HUES6 (cell line): Measurements from ENCODE around the gene CEP83.
"Not testable (repeated sequence)": the region's sequence is repeated elsewhere in the genome, so short reads cannot be mapped to it uniquely, and the experiment has no call there.

ENCODE experiments used
- H3K27ac ChIP-seq: 2 replicates; pipeline ENCODE4 v1.7.0; 2013; ENCODE audit warnings: low read depth, mild to moderate bottlenecking, low read length, inconsistent platforms
- H3K27me3 ChIP-seq: 2 replicates; pipeline ENCODE4 v1.6.1; 2013; ENCODE audit warnings: low read length; ENCODE audit not compliant: control insufficient read depth, insufficient read depth
- H3K36me3 ChIP-seq: 2 replicates; pipeline ENCODE4 v1.6.1; 2013; ENCODE audit warnings: low read length; ENCODE audit not compliant: control insufficient read depth, insufficient read depth
- H3K4me1 ChIP-seq: 2 replicates; pipeline ENCODE4 v1.6.1; 2013; ENCODE audit warnings: low read length; ENCODE audit not compliant: control insufficient read depth, insufficient read depth
- H3K4me3 ChIP-seq: 2 replicates; pipeline ENCODE4 v1.5.1; 2013; ENCODE audit warnings: low read depth, low read length
- H3K9ac ChIP-seq: one replicate; pipeline ENCODE4 v1.6.1; 2013; ENCODE audit warnings: mild to moderate bottlenecking, low read length
- H3K9me3 ChIP-seq: 2 replicates; pipeline ENCODE4 v1.6.1; 2013; ENCODE audit warnings: low read depth, low read length; ENCODE audit not compliant: control insufficient read depth, insufficient read depth

CEP83 gene

DNA sequence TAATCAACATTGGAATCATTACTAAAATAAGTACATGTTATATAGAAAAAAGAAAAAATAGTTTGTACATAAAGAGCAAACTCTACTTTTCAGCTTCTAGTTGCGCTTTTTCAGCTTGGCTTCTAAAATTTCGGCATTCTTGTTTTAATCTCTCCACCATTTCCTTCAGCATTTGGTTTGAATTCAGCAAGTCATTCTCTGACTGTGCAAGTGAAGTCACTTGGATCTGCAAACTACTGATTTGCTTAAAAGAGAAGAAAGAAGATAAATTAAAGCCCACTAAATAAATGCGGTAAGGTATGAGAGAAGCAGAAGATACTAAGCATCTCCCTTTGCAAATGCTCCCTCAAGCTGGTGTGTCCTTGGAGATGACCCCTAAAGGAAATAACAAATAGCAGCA, 126.3 kb downstream of the CEP83 start:
- H3K27me3 ChIP-seq: no peaks in the 10 kb centered on the region
- H3K9ac ChIP-seq: no peak overlapping the region
- 0 out of 2 replicates have a peak, but pooled peaks cover 4% of the 10 kb centered on the region for H3K4me1 ChIP-seq
- no peak overlapping the region for H3K27ac ChIP-seq
- no peaks in the 10 kb centered on the region for H3K9me3 ChIP-seq
- no peak overlapping the region for H3K4me3 ChIP-seq
- H3K36me3 ChIP-seq: peaks cover 14% of the 10 kb centered on the region; the same call in 1 of the 2 replicates

- H3K9ac ChIP-seq: no peak overlapping the region
- peaks cover 27% of the 10 kb centered on the region; the same call in 1 of the 2 replicates for H3K36me3 ChIP-seq
- H3K4me3 ChIP-seq: no peak overlapping the region
- H3K9me3 ChIP-seq: no peaks in the 10 kb centered on the region
- H3K27me3 ChIP-seq: no peaks in the 10 kb centered on the region
- no peak overlapping the region for H3K27ac ChIP-seq
- 0 out of 2 replicates have a peak, but pooled peaks cover 4% of the 10 kb centered on the region for H3K4me1 ChIP-seq
These were observed 130.3 kb downstream of the CEP83 start for GRCh38 chr12:94329366-94329765.

- Histone ChIP-seq H3K27me3 (no peaks in the 10 kb centered on the region), H3K27ac (no peak overlapping the region), H3K4me3 (no peak overlapping the region), H3K36me3 (peaks cover 39% of the 10 kb centered on the region), H3K9ac (no peak overlapping the region), H3K4me1 (no peaks in the 10 kb centered on the region), H3K9me3 (peaks cover 2% of the 10 kb centered on the region; the same call in 1 of the 2 replicates)
These were observed 131.9 kb downstream of the CEP83 start for GRCh38 chr12:94327809-94328208.

GRCh38 chr12:94326727-94327126, 132.9 kb downstream of the CEP83 start:
- Histone ChIP-seq H3K36me3 (peaks cover 48% of the 10 kb centered on the region), H3K4me3 (no peak overlapping the region), H3K27ac (no peak overlapping the region), H3K9me3 (peaks cover 12% of the 10 kb centered on the region; the same call in 1 of the 2 replicates), H3K9ac (no peak overlapping the region), H3K4me1 (no peaks in the 10 kb centered on the region), H3K27me3 (no peaks in the 10 kb centered on the region)

DNA sequence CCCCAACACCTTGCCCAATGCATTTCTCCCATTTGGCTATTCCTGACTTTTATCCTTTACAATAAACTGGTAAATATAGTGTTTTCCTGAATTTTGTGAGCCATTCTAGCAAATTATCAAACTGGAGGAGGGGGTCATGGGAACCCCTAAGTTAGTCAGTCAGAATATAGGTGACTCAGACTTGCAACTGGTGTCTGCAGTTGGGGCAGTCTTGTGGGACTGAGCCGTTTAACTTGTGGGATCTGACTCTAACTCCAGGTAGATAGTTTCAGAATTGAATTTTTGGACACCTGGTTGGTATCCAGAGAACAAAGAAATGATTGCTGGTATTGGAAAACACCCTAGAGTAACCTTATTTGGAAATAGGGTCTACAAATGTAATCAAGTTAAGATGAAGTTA, 133.4 kb downstream of the CEP83 start:
- Histone ChIP-seq H3K27me3 (no peaks in the 10 kb centered on the region), H3K27ac (no peak overlapping the region), H3K4me3 (no peak overlapping the region), H3K9me3 (peaks cover 17% of the 10 kb centered on the region), H3K9ac (no peak overlapping the region), H3K36me3 (peaks cover 49% of the 10 kb centered on the region), H3K4me1 (no peaks in the 10 kb centered on the region)

- Histone ChIP-seq H3K4me3 (no peak overlapping the region), H3K27me3 (no peaks in the 10 kb centered on the region), H3K27ac (no peak overlapping the region), H3K9me3 (peaks cover 54% of the 10 kb centered on the region), H3K9ac (no peak overlapping the region), H3K36me3 (peaks cover 47% of the 10 kb centered on the region), H3K4me1 (no peaks in the 10 kb centered on the region)
These were observed 137.3 kb downstream of the CEP83 start for GRCh38 chr12:94322346-94322745.

GRCh38 chr12:94320109-94320508, 139.6 kb downstream of the CEP83 start:
- H3K9ac ChIP-seq: no peak overlapping the region
- no peak overlapping the region for H3K4me3 ChIP-seq
- H3K27ac ChIP-seq: no peak overlapping the region
- H3K27me3 ChIP-seq: no peaks in the 10 kb centered on the region
- peaks cover 64% of the 10 kb centered on the region for H3K9me3 ChIP-seq
- H3K4me1 ChIP-seq: no peaks in the 10 kb centered on the region
- H3K36me3 ChIP-seq: peaks cover 43% of the 10 kb centered on the region

DNA sequence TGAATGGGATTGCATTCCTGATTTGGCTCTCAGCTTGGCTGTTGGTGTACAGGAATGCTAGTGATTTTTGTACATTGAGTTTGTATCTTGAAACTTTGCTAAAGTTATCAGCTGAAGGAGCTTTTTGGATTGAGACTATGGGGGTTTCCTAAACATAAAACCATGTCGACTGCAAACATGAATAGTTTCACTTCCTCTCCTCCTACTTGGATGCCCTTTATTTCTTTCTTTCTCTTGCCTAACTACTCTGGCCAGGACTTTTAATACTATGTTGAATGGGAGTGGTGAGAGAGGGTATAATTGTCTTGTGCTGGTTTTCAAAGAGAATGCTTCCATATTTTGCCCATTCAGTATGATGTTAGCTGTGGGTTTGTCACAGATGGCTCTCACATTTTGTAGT, 141.5 kb downstream of the CEP83 start:
- Histone ChIP-seq H3K27me3 (no peaks in the 10 kb centered on the region), H3K36me3 (peaks cover 29% of the 10 kb centered on the region), H3K27ac (no peak overlapping the region), H3K4me3 (no peak overlapping the region), H3K4me1 (no peaks in the 10 kb centered on the region), H3K9me3 (peaks cover 64% of the 10 kb centered on the region), H3K9ac (no peak overlapping the region)

DNA sequence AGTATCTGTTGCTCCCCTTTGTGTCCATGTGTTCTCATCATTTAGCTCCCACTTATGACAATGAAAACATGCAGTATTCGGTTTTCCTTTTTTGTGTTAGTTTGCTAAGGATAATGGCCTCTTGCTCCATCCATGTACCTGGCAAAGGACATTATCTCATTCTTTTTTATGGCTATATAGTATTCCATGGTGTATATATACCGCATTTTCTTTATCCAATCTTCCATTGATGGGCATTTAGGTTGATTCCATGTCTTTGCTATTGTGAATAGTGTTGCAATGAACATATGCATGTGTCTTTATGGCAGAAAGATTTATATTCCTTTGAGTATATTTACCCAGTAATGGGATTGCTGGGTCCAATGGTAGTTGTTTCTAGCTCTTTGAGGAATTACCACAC, 143.1 kb downstream of the CEP83 start:
- not testable (repeated sequence) for H3K27ac ChIP-seq, H3K4me1 ChIP-seq, H3K27me3 ChIP-seq, H3K4me3 ChIP-seq, H3K9ac ChIP-seq
- Histone ChIP-seq H3K9me3 (peaks cover 51% of the 10 kb centered on the region), H3K36me3 (peaks cover 17% of the 10 kb centered on the region)

DNA sequence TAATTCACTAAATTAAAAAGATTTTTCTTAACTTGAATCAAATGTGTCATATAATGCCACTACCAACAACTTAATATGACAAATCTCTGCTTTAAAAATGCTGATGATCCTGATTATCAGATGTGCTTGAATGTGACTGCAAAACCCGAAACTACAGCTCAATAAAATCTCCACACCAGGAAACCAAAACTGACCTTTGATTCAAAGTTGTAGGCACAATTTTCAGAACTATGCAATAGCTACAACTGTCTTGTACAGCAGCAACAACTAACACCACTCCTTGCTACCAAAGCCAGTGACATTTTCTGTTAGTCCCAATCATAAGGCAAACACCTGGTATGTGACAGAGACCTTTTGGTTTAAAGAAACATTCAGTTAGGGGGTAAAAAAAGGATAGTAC, 147.3 kb downstream of the CEP83 start:
- H3K36me3 ChIP-seq: peaks cover 22% of the 10 kb centered on the region
- H3K9me3 ChIP-seq: peaks cover 10% of the 10 kb centered on the region
- H3K27me3 ChIP-seq: no peaks in the 10 kb centered on the region

GRCh38 chr12:94309373-94309772, 150.3 kb downstream of the CEP83 start:
- no peak overlapping the region for H3K27ac ChIP-seq
- H3K9ac ChIP-seq: no peak overlapping the region
- no peak overlapping the region for H3K4me3 ChIP-seq
- H3K9me3 ChIP-seq: no peaks in the 10 kb centered on the region
- peaks cover 30% of the 10 kb centered on the region for H3K36me3 ChIP-seq
- H3K4me1 ChIP-seq: peaks cover 16% of the 10 kb centered on the region
- no peaks in the 10 kb centered on the region for H3K27me3 ChIP-seq

More for the DNA sequence above, 147.3 kb downstream of the CEP83 start:
- Histone ChIP-seq H3K27ac (no peak overlapping the region), H3K4me3 (no peak overlapping the region), H3K9ac (no peak overlapping the region), H3K4me1 (no peaks in the 10 kb centered on the region)

GRCh38 chr12:94308612-94309011, 151.1 kb downstream of the CEP83 start:
- Histone ChIP-seq H3K4me3 (no peak overlapping the region), H3K4me1 (peaks cover 24% of the 10 kb centered on the region), H3K36me3 (peaks cover 30% of the 10 kb centered on the region), H3K27ac (no peak overlapping the region), H3K9ac (no peak overlapping the region), H3K9me3 (no peaks in the 10 kb centered on the region), H3K27me3 (no peaks in the 10 kb centered on the region)
